Muscle layer of duodenum (tissue), 2 donors: ENCODE results near the gene CCDC85B.

ENCODE experiments used
- H3K27ac ChIP-seq: one replicate; pipeline ENCODE4 v1.7.0; 2013; ENCODE audit warnings: mild to moderate bottlenecking, low read length
- H3K27me3 ChIP-seq: one replicate; pipeline ENCODE4 v1.7.0; 2013; ENCODE audit warnings: low read depth, mild to moderate bottlenecking, control low read depth, low read length
- H3K36me3 ChIP-seq, 2 donors: one replicate each; pipeline ENCODE4 v1.7.0; 2013; ENCODE audit warnings: low read length in 2 of 2, control low read depth in 1 of 2, mild to moderate bottlenecking in 1 of 2; ENCODE audit not compliant: insufficient read depth in 2 of 2, control insufficient read depth in 1 of 2
- H3K4me1 ChIP-seq, 2 donors: one replicate each; pipeline ENCODE4 v1.7.0; 2013; ENCODE audit warnings: low read length in 2 of 2, mild to moderate bottlenecking in 2 of 2, control low read depth in 1 of 2, moderate library complexity in 1 of 2; ENCODE audit not compliant: insufficient read depth in 2 of 2, control insufficient read depth in 1 of 2
- H3K4me3 ChIP-seq, 2 donors: one replicate each; pipeline ENCODE4 v1.7.0; 2013; ENCODE audit warnings: low read length in 2 of 2, low read depth in 1 of 2, mild to moderate bottlenecking in 1 of 2
- H3K9me3 ChIP-seq, 2 donors: one replicate each; pipeline ENCODE4 v1.7.0; 2013; ENCODE audit warnings: low read length in 2 of 2, control low read depth in 1 of 2, mild to moderate bottlenecking in 1 of 2; ENCODE audit not compliant: control insufficient read depth in 1 of 2
- donor health status: healthy.

Gene CCDC85B

DNA sequence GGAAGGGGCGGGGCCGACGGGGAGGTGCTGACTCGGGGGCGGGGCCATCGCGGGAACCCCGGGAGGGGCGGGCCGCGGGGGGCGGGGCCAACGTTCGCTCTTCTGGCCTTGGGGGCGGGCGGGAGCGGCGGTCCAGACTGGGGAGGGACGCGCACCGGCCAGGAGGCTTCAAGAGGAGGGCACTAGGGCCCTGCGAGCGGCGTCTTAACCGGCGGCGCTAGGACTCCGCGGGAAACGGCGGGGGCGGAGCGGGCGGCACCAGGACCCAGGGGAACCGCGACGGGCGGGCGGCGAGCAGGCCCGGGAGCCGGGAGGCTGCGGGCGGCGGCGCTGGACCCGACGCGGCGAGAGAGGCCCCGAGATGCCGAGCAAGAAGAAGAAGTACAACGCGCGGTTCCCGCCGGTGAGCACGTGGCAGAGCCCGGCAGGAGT, 28.7 kb downstream of the CCDC85B start, which contains the start of gene DRAP1:
Gene DRAP1, plus strand, starts transcription at position 286 of the 432 bp plus-strand sequence. Its CDS starts 76 bp downstream, at position 362.
- Histone ChIP-seq H3K4me1 (peaks cover 7 to 54% of the 10 kb centered on the region in 2 donors), H3K36me3 (peaks cover 14 to 26% of the 10 kb centered on the region in 2 donors), H3K27ac (peak within 1 kb of the TSS; percentile 90), H3K27me3 (no peaks in the 10 kb centered on the region), H3K9me3 (no peaks in the 10 kb centered on the region), H3K4me3 (peak within 1 kb of the TSS; percentile 98)

DNA sequence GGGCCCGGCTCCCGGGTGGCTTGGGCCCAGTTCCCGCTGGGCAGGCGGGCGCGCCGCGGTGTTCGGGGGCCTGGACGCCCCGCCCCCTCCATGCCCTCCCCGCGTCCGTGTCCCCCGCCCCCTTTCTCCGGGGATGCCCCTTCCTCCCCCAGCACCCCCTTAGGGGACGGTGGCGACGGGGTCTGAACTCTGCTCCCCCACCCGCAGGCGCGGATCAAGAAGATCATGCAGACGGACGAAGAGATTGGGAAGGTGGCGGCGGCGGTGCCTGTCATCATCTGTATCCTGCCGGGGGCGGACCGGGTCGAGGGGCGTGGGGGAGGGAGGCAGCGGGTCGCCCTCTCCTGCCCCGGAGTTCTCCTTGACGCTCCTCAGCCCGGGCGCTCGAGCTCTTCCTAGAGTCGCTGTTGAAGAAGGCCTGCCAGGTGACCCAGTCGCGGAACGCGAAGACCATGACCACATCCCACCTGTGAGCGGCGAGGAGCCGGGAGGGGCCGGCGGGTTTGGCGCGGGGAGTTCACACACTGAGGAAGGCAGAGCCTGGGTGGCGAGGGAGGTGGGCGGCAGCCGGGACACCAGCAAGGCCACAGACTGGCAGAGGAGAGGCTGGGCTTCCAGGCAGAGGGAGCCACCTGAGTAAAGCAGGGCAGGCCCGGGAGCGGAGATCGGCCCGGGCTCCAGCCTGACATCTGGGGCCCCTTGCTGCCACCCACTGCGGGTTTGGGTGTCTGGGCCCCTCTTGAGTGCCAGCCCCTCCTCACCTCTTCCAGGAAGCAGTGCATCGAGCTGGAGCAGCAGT, 29.3 kb downstream of the CCDC85B start:
- Histone ChIP-seq H3K36me3 (peaks cover 14 to 26% of the 10 kb centered on the region in 2 donors), H3K27ac (no peak overlapping the region), H3K27me3 (no peaks in the 10 kb centered on the region), H3K4me1 (peaks cover 7 to 50% of the 10 kb centered on the region in 2 donors), H3K9me3 (no peaks in the 10 kb centered on the region), H3K4me3 (peak overlapping the region; percentile 60 to 89)

DNA sequence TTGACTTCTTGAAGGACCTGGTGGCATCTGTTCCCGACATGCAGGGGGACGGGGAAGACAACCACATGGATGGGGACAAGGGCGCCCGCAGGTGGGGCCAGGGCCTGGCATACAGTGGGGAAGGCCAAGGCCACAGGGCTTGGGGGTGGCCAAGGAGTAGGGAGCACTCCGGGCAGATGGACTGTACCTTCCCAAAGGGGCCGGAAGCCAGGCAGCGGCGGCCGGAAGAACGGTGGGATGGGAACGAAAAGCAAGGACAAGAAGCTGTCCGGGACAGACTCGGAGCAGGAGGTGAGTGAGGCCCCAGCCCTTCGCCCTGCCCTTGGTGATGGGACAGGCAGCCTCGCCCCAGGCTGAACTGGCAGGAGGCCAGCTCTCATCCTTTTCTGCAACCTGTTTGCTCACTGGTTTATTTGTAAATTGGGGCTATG, 29.9 kb downstream of the CCDC85B start:
- Histone ChIP-seq H3K4me1 (peaks cover 7 to 44% of the 10 kb centered on the region in 2 donors), H3K27ac (no peak overlapping the region), H3K27me3 (no peaks in the 10 kb centered on the region), H3K9me3 (no peaks in the 10 kb centered on the region), H3K4me3 (peak overlapping the region; percentile 60 to 89), H3K36me3 (peaks cover 14 to 26% of the 10 kb centered on the region in 2 donors)

DNA sequence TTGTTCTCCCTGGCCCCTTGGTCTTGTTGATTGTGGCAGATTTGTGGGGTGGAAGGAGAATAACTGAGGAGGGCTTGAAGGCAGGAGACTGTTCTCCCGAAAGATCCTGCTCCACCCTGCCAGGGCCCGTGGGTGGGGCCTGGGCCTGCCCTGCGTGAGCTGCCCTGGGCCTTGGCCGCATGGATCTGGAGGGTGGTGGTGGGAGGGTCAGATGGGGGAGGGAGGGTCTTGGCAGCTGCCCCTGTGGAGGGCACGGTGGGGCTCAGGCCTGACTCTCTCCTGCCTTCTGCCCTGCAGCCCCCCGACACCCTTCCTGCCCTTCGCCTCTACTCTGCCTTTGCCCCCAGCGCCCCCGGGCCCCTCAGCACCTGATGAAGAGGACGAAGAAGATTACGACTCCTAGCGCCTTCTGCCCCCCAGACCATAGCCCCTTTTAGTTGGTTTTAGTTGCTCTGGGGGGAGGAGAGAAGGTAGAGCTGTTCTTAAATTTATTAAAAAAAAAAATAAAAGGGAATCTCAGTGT, 30.6 kb downstream of the CCDC85B start:
- H3K4me1 ChIP-seq: peaks cover 7 to 37% of the 10 kb centered on the region in 2 donors
- H3K27me3 ChIP-seq: no peaks in the 10 kb centered on the region
- H3K9me3 ChIP-seq: no peaks in the 10 kb centered on the region
- H3K27ac ChIP-seq: no peak overlapping the region
- peaks cover 14 to 26% of the 10 kb centered on the region in 2 donors for H3K36me3 ChIP-seq
- peak overlapping the region; percentile 60 to 89 for H3K4me3 ChIP-seq

DNA sequence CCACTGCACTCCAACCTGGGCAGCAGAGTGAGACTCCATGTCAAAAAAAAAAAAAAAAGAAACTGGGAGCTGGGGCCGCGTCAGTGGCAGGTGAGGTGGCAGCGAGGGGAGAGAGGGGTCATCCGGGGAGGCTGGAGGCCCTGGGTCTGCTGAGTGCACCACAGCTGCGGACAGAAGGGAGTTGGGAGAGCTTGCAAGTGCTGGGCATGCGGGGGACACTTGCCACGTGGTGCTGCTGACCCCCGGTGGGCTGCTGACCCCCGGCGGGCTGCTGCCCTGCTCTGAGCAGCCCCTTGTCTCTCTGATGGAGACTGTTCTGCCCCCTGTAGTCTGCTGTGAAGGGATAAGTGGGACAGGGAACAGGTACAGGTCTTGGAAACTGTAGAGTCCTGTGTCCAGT, 31.4 kb downstream of the CCDC85B start:
- Histone ChIP-seq H3K9me3 (no peaks in the 10 kb centered on the region), H3K36me3 (peaks cover 14 to 23% of the 10 kb centered on the region in 2 donors), H3K4me3 (no peak overlapping the region)

DNA sequence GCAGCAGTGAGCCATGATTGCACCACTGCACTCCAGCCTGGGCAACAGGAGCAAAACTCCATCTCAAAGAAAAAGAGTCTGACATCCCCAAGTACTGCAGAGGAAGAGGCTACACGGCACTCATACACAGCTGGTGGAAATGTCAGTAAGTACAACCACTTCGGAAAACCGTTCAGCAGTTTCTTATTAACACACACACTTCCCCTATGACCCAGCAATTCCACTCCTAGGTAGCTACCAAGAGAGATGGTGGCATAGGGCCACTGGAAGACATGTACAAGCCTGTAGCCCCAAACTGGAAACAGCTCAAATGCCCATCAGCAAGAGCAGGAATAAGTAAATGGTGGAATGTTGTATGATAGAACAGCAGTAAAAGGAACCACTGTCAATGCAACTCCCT, 32.1 kb downstream of the CCDC85B start:
- peaks cover 14 to 17% of the 10 kb centered on the region in 2 donors for H3K36me3 ChIP-seq
- no peak overlapping the region for H3K27ac ChIP-seq
- peaks cover 7 to 22% of the 10 kb centered on the region in 2 donors for H3K4me1 ChIP-seq
- H3K4me3 ChIP-seq: no peak overlapping the region
- no peaks in the 10 kb centered on the region for H3K9me3 ChIP-seq
- H3K27me3 ChIP-seq: no peaks in the 10 kb centered on the region

More for the DNA sequence above, 31.4 kb downstream of the CCDC85B start:
- Histone ChIP-seq H3K27ac (no peak overlapping the region), H3K4me1 (peaks cover 7 to 29% of the 10 kb centered on the region in 2 donors), H3K27me3 (no peaks in the 10 kb centered on the region)

DNA sequence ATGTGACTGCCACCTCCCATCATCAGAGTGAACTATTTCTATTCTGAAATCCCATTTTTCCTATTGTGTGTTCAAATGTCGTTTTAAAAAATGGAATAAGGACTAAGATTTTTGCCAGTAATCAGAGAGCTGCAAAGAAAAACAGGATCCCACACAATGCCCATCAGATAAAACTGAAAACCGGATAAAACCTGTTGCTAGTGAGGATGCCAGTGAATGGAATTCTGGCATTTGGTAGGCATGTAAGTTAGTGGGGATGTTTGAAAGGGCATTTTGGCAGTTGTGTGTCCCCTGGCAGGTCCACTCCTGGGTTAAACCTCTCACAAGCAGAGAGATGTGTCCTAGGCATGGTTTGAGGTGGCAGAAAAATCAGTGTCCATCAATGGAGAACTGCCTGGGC, 34.9 kb downstream of the CCDC85B start:
- Histone ChIP-seq H3K27me3 (no peaks in the 10 kb centered on the region), H3K27ac (no peak overlapping the region), H3K9me3 (no peaks in the 10 kb centered on the region), H3K4me1 (peaks cover 5 to 8% of the 10 kb centered on the region in 2 donors), H3K4me3 (no peak overlapping the region), H3K36me3 (peaks cover 12 to 14% of the 10 kb centered on the region in 2 donors)

DNA sequence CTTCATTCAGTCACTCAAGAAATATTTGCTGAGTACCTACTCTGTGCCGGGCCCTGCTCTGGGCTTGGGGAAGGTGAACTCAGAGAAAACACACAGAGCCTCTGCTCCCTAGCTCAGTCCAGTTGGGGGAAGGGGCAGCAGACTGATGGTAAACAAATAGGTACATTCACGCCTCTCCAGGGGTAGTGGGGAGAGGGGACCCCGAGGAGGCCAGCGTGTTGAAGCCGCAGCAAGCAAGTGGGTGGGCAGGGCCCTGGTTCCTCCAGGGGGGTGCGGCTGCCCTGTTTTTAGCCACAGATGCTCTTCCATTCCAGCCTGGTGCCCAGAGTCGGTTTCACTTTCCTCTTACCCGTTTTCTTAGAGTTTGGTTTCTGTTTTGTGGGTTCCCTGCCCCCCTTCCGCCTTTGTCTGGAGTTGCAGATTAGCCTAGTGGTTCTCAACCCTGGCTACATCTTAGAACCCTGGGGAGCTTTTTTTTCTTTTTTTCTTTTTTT, 37.5 kb downstream of the CCDC85B start:
- Histone ChIP-seq H3K4me3 (no peak overlapping the region), H3K4me1 (no peaks in the 10 kb centered on the region), H3K9me3 (no peaks in the 10 kb centered on the region), H3K36me3 (peaks cover 2 to 4% of the 10 kb centered on the region in 2 donors), H3K27me3 (no peaks in the 10 kb centered on the region), H3K27ac (no peak overlapping the region)

DNA sequence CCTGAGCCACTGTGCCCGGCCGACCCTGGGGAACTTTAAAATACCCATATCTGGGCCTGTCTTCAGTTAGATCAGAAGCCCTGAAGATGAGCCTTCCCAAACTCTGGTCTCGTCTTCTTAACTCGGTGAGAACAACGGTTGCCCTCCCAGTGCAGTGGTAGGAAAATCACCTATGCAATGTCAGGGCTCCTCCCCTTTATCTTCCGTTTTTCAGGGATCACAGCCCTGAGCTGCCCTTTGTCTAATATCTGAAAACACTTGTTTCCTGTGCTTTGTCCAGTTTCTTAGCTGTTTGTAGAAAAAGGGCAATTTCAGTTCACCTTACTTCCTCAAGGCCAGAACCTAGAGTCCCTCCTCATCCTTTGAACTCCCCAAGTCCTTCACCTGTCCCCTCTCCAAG, 38.2 kb downstream of the CCDC85B start:
- Histone ChIP-seq H3K27me3 (no peaks in the 10 kb centered on the region), H3K27ac (no peak overlapping the region), H3K4me1 (no peaks in the 10 kb centered on the region), H3K36me3 (no peaks in the 10 kb centered on the region), H3K9me3 (no peaks in the 10 kb centered on the region), H3K4me3 (no peak overlapping the region)

DNA sequence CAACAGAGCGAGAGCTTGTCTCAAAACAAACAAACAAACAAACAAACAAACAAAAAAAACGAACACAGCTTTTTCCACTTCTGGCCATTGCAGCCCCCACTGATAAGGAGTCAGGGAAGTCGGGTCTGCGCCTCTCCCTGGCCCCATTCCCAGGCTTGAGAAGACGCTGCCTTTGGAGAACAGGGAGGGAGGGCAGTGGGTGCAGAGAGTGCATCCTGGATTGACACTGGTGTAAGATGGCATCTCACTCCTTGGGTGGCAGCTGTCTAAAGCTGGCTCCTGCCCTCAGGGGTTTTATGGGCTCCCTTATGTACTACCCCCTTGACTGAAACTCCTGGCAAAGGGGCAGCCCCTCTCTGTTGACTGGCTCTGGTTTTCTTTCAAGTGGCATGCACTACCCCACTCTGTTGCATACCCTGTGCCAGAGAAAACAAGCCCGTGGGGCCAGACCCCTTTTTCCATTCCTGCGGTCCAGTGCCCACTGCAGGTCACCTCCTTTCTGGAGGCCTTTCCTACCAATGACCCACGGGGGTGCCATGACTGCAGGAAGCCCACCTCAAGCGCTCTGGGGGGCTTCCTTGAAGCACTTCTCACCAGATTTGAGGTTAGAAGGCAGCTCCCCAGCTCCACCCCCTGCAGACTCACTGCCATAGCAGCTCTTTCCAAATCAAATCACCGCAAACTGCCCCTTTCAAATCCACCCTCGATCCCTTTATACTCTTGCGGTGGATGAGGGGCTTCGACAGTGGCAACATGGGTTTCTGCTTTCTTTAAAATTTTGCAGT, 41.5 kb downstream of the CCDC85B start:
- Histone ChIP-seq H3K27ac (no peak overlapping the region), H3K27me3 (no peaks in the 10 kb centered on the region), H3K4me1 (no peaks in the 10 kb centered on the region), H3K36me3 (no peaks in the 10 kb centered on the region), H3K9me3 (no peaks in the 10 kb centered on the region), H3K4me3 (no peak overlapping the region)

DNA sequence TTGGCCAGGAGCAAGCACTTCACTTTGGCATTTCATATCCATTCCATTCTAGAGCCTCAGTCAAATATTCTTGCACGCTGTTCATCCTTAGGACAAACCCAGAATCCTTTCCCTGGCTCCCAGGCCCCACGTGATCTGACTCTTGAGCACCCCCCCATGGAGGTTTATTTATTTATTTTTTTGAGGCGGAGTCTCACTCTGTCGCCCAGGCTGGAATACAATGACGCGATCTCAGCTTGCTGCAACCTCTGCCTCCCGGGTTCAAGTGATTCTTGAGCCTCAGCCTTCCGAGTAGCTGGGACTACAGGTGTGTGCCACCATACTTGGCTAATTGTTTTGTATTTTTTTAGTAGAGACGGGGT, 42.1 kb downstream of the CCDC85B start:
- Histone ChIP-seq H3K36me3 (no peaks in the 10 kb centered on the region), H3K27me3 (no peaks in the 10 kb centered on the region), H3K4me3 (no peak overlapping the region), H3K4me1 (no peaks in the 10 kb centered on the region), H3K27ac (no peak overlapping the region), H3K9me3 (no peaks in the 10 kb centered on the region)
